ENCODE measurements around the gene PHF21B. TPM values are rescaled to one million over a fixed set of nuclear protein-coding genes. Genes with fewer than 3 reads are reported as not detected.
A peak's percentile ranks its signal among the peaks of the same experiment; 100 is the strongest.
"Not testable (repeated sequence)": the region's sequence is repeated elsewhere in the genome, so short reads cannot be mapped to it uniquely, and the experiment has no call there.

PHF21B gene
- polyA plus RNA-seq, 10 donors: 0.29 to 0.94 (median 0.48) TPM

DNA sequence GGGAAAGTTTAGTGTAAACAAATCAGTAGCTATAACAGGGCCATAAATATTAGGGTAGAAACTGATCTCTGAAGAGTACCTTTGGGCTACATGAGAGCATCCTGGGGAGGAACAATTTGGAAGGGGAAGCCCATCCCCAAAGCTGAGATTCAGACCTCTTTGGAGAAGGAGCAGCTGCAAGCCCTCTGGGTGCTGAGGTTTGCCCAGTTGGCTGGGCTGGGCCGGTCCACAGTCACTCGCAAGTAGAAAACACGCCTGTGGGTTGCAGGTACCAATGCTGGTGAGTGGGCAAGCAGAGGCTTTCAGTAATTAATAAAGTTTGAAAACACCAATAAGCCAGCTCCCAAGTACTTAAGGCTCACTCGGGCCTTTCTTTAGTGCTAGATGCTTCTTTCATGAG is 132.9 kb downstream of the PHF21B start:
- no peak for DNase-seq

DNA sequence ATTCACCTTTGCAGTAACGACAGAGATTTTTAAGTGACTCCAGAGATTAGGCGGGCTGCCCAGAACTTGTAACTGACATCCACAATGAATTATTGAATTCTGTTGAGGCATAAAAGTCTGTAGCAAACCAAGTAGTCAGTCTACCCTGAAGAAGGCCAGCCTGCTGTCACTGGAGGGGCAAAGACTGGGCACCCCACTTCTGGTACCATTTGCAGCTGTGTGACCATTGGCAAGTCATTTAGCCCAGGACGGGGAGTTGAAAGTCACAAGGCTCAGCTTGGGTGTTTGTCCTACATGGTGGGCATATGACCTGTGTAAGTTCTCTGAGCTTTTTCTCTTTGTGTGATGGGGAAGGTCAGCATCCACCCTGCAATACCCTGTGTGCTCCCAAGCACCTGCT is 138.0 kb downstream of the PHF21B start:
- DNase-seq: no peak

DNA sequence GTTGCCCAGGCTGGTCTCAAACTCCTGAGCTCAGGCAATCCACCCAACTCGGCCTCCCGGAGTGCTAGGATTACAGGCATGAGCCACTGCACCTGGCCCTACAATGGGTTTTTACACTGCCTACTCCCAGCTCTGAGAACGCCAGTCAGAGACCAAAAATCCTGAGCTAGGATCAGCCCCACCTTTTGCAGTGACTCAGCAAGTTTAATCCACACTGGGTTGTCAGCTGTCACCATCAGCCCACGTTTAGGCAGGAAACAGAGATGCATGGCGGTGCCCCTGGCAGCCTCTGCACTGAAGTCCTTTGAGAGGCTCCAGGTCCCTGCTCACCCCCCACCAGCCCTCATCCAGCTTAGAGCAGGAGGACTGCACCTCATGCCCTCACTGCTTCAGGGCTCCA is 139.8 kb downstream of the PHF21B start:
- peak in 1 of 3 donors; percentile 19 for DNase-seq

DNA sequence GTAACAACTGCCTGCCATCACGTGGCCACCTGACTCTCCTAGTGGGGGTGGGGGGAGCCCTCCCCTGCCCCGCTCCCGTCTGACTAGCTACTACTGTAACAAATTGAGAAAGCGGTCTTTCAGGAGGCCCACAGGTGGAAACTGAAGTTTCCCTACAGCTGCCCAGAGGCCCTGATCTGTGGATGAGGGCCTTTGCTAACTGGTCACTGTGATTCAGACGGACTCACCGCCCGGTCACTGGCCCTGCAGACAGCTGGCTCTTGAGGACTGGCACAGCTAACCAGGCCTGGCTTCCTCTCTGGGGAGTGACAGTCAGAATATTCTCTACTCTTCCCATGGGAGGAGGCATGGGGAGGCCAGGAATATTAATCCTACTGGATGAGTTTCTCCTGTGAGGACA is 140.6 kb downstream of the PHF21B start:
- no peak for DNase-seq

DNA sequence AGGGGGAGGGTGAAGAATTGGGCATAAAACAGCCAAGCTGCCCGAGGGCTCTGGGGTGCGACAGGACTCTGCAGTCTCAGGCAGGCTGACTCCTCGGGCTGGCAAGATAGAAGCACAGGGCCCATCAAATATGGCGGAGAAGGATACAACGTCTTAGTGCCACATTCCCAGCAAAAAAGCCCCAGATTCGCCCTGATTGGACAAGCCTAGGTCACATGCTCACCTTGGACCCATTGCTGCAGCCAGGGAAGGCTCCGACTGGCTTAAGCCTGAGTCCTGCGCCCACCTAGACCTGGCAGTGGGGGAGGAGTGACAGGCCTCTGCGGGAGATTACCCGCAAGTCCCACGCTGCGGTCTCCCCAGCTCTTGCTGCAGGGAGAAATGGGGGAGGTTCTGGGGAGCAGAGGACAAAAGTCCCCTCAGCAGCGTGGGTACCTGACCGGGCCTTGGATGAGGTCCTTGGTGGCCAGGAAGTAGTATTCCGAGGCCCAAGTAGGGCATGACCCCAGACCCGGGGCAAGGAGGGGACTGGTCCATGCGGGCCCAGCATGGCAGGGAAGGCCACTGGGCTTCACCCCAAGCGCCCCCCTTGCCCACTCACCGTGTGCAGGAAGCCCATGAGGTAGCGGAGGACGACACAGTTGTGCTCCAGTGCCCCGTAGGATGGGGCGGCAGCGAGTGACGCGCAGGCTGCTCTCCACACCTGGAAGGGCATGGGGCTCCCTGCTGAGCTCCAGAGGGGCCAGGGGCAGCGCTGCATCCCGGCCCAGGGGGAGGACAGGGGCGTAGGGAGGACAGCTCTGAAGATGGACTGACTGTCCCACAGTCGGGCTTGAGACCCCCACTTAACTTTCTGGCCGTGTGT is 144.4 kb downstream of the PHF21B start:
- no peak for DNase-seq

DNA sequence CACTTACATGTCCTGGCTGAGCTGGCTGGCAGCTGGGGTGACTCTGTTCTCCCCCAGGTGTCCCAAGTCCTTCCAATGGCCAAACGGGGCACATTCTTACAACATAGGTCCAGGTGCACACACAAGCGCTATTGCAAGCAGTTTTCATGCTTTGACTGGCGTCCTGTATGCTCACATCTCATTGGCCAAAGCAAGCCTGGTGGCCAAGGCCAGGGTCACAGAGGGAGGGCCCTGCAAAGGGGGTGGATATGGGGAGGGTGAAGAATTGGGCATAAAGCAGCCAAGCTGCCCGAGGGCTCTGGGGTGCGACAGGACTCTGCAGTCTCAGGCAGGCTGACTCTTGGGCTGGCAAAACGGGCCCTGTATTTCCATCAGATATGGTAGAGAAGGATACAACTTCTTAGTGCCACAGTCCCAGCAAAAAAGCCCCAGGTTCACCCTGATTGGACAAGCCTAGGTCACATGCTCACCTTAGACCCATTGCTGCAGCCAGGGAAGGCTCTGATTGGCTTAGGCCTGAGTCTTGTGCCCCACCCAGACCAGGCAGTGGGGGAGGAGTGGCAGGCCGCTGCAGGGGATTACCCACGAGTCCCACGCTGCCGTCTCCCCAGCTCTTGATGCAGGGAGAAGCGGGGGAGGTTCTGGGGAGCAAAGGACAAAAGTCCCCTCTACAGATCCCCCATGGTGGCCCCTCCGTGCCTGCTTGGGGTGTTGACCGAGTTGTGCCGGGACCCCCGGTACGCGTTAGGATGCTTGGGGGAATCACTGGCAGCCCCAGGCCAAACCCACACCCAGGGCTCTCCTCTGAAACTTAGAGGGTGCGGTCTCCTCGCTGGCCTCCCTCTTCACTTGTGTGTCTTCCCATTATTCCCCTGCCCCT is 146.6 kb downstream of the PHF21B start:
- DNase-seq: no peak

DNA sequence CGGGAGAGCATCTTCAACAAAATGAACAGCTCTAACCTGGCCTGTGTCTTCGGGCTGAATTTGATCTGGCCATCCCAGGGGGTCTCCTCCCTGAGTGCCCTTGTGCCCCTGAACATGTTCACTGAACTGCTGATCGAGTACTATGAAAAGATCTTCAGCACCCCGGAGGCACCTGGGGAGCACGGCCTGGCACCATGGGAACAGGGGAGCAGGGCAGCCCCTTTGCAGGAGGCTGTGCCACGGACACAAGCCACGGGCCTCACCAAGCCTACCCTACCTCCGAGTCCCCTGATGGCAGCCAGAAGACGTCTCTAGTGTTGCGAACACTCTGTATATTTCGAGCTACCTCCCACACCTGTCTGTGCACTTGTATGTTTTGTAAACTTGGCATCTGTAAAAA is 147.5 kb downstream of the PHF21B start:
- no peak for DNase-seq

DNA sequence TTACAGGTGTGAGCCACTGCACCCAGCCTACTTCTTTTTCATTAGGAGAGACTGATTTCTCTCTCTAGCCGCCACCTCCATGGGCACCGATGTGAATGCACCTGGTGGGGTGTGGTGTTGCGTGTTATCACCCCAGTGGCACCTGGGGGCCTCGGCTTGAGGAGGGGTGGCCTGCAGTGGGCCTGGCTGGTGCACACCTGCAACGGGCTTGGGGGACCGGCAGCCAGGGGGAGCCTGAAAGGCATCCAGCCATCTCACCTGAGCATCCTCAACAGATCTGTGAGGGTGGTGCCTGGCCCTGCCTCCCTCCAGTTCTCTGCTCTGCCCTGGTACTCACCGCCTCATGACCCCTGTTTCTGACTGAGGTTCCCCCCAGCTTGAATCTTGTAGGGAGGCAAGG is 148.6 kb downstream of the PHF21B start:
- DNase-seq: no peak

DNA sequence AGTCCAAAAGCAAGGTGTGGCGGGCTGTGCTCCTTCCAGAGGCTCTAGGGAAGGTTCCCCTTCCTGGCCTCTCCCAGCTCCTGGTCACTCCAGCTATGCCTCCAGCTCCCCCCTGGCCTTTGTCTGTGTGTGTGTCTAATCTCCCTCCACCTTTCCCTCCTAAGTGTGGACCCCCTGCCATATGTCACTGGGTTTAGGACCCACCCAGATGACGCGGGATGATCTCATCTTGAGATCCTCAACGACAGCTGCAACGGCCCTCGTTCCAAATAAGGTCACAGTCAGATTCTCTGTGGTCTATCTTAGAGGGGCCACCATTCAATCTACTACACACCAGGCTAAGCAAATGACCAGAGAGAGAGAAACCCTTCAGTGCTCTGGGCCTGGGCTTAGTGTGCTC is 149.5 kb downstream of the PHF21B start:
- peak in 1 of 3 donors; percentile 39 for DNase-seq

DNA sequence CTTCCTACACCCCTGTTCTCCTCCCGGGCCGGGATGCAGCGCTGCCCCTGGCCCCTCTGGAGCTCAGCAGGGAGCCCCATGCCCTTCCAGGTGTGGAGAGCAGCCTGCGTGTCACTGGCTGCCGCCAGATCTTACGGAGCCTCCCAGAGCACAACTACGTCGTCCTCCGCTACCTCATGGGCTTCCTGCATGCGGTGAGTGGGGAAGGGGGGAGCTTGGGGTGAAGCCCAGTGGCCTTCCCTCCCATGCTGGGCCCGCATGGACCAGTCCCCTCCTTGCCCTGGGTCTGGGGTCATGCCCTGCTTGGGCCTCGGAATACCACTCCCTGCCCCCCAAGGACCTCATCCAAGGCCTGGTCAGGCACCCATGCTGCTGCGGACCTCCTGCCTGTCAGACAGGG is 150.2 kb downstream of the PHF21B start:
- DNase-seq: no peak

DNA sequence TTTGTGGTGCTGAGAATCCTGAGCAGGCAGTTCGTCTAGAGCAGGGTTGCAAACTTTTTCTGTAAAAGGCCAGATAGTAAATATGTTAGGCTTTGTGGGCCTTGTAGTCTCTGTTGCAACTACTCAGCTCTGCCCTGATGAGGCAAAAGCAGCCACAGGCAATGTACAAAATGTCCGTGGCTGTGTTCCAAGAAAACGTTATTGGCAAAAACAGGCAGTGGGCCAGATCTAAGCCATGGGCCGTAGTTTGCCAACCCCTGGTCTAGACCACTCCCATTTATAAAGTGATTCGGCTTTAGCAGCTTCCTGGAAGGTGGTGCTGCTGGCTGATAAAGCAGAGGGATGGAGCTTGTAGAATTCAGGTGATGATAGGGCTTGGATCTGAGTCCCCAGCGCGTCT is 151.0 kb downstream of the PHF21B start:
- DNase-seq: not testable (repeated sequence)

DNA sequence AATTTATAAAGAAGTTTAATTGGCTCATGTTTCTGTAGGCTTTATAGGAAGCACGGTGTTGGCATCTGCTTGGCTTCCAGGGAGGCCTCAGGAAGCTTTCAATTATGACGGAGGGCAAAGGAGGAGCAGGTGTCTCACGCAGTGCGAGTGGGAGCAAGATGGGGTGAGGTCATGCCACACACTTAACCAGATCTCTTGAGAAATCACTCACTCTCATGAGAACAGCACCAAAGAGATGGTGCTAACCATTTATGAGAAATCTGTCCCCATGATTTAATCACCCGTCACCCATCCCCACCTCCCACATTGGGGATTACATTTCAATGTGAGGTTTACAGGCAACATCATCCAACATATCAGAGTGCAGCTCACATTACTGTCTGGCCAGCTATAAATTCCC is 153.9 kb downstream of the PHF21B start:
- no peak for DNase-seq

DNA sequence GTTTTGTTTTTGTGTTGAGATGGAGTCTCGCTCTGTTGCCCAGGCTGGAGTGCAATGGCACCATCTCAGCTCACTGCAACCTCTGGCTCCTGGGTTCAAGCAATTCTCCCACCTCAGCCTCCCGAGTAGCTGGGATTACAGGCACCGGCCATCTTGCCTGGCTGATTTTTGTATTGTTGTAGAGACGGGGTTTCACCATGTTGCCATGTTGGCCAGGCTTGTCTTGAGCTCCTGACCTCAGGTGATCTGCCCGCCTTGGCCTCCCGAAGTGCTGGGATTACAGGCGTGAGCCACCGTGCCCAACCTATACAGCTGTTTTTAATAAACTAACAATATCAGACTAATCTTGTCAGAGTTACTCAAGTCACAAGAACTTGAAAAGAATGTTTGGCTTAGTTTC is 155.2 kb downstream of the PHF21B start:
- DNase-seq: not testable (repeated sequence)

DNA sequence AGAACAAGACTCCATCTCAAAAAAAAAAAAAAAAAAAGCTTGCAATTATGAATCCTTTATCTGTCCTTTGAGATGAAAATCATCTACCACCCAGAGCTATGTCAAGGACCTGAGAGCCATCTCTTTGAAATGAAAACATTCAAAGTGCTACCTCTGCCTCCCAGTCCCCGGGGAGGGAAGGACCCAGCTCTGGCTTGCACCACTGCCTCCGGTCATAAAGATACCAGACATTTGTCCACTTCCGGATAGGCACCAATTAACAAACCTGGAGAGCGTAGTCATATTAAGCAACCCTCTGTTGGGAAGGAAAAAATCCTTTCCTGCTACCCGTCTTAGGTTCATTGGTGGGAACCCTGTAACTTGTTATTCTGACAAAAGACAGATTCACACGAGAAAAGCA is 158.9 kb downstream of the PHF21B start:
- DNase-seq: no peak

DNA sequence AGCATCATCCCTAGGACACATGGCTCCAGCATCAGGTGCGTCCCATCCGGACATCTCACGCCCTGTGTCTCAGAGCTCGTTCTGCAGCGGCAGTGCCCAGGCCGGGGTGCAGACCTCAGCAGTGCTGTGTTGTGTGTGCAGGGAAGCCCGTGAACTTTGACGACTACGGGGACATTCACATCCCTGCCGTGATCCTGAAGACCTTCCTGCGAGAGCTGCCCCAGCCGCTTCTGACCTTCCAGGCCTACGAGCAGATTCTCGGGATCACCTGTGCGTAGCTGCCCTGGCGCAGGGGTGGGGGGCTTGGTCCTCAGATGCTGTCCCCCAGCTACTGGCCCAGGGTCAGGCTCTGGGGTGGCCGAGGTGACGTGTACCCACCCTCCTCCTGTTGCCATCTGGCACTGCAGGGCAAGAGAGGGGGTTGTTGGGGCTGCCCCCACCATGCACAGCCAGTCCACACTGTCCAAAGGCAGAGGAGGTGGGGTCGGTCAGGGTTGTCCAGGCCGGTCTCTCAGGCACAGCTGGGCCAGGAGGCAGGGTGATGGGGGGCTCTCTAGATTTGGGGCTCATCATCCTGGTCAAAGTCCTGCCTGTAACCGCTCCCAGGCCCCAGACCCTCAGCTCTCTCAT is 160.9 kb downstream of the PHF21B start:
- no peak for DNase-seq

DNA sequence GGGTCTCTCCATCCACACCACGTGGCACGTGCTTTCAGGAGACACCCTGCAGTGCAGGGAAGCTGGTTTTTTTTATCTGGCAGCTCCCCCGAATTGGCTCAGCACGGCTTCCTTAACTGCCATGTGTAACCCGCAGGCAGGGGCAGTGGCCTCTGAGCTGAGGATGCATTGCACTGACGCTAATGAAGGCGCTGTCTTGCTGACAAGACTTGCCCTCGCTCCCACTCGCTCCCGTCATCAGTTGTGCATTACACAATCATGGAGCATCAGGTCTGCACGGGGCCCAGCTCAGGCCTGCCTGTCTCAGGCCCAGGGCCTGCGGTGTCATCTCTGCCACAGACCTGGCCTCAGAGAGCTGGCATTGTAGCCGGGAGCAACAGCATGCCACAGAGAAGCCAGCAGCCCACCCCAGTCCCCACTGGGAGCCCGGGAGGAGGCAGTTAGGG is 161.5 kb downstream of the PHF21B start:
- no peak for DNase-seq

DNA sequence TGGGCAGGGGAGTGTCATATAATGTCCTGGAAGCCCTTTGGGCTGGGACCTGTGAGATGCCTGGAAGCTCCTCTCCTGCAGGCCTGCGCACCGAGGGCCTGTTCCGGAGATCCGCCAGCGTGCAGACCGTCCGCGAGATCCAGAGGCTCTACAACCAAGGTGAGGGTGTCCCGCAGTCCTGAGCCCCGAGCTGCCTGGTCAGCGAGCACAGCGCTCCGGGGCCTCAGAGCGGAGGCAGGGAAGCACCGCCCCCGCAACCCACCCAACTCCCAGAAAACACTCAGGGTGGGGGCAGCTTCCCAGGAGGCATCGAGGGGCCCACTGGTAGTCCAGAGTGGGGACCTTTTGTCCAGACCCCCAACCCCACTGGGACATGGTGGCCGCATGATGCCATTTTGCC is 161.9 kb downstream of the PHF21B start:
- no peak for DNase-seq

DNA sequence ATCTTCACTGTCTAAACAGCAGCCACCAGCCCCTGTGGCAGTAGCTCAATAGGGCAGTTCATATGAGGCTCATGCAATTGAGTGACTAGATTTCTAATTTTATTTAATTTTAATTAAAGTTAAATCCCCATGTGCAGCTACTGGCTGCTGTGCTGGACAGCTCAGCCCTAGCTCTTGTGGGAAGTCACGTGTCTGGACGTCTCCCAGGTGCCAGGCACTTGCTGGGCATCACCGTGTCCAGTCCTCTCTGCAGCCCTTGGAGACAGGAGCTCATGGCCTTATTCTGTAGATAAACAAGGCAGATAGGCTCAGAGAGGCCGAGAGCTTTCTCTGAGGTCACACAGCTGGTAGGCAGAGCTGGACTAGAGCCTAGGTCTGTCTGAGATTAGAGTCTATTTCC is 162.4 kb downstream of the PHF21B start:
- DNase-seq: no peak

DNA sequence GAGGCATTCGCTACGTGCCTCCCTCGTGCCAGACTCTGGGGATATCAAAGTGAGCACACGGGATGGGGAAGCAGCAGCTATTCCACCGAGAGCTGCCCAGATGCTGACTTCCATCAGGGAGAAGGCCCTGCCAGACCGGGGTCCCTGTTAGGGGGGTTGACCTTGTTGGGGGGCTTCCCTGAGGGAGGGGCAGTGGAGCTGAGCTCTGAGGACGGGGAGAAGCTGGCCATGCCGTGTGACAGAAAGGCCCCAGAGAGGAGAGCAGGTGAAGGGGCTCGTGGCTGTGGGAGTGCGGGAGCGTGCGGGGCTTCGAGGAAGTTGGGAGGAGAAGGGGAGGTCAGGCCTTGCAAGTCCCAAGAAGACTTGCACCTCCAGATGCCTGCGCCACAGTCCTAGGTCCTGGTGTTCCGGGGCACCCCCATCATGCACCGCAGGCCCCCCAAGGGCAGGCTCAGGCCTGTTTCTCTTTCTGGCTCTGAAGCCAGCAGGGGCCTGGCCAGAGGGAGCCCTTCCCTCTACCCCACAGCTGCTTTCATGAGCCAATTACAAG is 163.0 kb downstream of the PHF21B start:
- no peak for DNase-seq

DNA sequence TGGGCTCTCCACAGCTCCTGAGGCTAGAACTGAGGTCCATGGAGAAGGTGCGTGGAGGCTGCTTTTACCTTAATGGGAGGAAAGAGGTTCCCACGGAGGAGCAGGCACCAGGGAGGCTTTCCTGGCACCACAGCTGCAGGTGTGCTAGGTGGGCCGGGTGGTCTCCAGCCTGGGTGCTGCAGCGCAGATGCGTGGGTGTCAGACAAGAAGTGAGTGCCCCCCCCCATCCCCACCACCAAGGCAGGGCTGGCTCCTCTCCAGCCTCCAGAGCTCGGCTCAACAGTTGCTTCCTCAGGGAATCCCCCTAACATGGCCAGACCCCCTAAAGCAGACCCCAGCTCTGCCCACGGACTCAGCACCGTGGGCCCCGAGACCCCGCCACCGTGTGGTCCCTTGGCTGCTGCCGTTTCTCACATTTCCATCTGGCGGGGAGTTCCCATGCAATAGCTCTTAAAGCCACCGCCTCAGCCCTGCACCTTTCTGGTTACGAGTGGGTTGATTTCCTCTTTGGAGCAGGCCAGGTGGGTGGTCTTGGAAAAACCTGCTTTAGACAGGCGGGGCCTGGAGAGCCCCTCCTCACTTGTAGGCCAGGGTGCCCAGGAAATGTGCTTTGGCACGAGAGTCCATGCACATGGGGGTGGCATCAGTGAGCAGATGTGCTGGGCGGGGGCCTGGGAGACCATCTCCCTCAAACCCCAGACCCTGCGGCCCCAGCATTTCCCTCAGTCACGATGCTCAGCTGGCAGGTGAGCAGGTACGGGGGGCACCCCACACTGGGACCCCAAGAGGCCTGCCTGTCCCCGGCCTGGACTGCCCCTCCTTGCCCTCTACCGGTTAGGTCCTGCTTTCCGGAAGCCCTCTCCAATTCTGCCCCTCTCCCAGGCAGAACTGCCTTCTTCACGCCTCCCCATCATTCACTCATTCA is 163.7 kb downstream of the PHF21B start:
- DNase-seq: no peak

DNA sequence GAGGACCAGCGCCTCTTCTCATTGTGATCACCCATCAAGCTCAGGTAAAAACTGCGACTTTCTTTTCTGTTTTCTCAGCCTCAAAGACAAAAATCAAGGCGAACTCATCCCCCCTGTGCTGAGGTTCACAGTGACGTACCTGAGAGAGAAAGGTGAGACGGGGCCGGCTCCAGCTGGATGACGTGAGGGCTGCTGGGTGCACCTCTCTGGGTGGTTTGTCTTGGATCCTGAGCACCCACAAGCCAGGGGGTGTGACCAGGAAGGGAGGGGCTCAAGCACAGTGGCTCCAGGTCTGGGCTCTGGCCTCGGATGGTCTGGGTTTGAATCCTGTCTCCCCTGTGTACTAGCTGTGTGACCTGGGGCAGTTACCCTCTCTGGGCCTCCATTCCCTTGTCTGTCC is 164.6 kb downstream of the PHF21B start:
- DNase-seq: no peak
